ENCODE measurements around the gene HAGH.

Gene HAGH

GRCh38 chr16:1758923-1759322, 67.7 kb downstream of the HAGH start:
- DNase-seq = no peak

GRCh38 chr16:1757714-1758461, 68.7 kb downstream of the HAGH start:
- no peak for DNase-seq
